HG02588 (cell line): ENCODE data around the gene EFS.

ENCODE experiments used
- ATAC-seq: cut with Tn5 transposase; IDR thresholded peaks from one replicate; pipeline ENCODE4 v1.9.1; 2021; ENCODE audit warnings: mild to moderate bottlenecking, moderate library complexity; ENCODE audit not compliant: unreplicated experiment

The EFS gene

DNA sequence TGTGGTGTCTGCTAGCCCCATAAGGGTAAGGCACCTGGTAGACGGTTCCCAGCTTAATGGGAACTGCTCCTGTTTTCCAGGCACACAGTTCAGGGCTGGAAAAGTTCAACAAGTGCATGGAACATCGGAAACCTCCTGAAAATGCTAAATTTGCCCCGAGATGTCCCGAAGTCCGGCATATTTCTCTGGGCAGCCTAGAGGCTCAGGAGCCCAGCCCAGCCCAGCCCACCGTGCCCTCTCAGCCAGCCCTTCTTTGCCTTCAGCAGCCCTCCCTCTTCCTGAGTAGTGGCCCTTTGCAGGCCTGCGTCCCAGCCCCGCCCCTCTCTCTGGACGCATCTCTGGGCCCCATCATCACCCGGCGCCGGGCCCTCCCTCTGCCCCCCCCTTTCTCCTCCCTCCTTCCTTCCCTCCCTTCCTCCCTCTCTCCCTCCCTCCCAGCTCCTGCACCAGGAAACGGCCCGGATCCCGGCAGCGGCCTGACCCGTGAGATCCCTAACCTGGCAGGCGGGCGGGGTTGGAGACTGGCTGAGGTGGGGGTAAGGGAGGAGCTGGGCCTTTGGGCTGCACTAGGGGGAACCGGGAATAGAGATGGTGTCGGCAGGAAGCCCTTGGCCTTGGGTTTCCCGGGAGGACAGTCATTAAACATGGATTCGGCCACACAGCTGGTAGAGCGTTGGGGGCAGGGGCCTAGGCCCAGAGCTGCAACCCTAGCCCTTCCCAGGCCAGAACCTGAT, 58.4 kb downstream of the EFS start, which contains the start of gene BCL2L2:
TSS of gene BCL2L2 (plus strand) at position 422 of the 734 bp plus-strand sequence. CDS start 935 bp downstream, outside the sequence.
- ATAC-seq, result no peak
